ENCODE data around the gene HTATIP2. TPM values are rescaled to one million over a fixed set of nuclear protein-coding genes. Genes with fewer than 3 reads are reported as not detected.
"Not testable (repeated sequence)": the region's sequence is repeated elsewhere in the genome, so short reads cannot be mapped to it uniquely, and the experiment has no call there.

The HTATIP2 gene
- total RNA-seq, 1 experiment from 2014 or later, result 48.3 TPM

DNA sequence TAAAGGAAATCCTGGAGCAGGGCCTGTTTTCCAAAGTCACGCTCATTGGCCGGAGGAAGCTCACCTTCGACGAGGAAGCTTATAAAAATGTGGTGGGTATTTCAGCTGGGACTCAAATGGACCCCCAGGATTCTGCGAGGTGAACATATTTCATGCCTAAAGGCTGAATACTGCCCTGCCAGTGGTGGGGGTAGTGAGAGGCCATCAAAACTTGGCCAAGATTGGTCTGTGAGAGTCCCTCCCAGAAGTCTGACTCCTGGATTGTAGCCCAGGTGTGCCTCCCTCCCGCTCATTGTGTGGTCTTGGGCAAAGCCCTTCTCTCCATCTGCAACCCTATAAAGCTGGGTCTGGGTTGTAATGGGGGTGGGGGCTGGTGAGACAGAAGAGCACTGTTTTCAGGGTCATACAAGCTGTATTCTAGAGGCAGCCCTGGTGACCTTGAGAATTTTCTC, 853 bp downstream of the HTATIP2 start:
- 0 out of 2 replicates have a peak, but pooled peaks cover 5% of the 10 kb centered on the region for H3K36me3 ChIP-seq (ENCODE audit: low read depth, low read length)
- peaks cover 11% of the 10 kb centered on the region for H3F3A ChIP-seq (ENCODE audit: low read length, unreplicated experiment)
- peak overlapping the region; percentile 81 for H3K4me2 ChIP-seq (ENCODE audit: low read length)
- peak overlapping the region; percentile 74 for H2AFZ ChIP-seq (ENCODE audit: low read length)
- peak overlapping the region; percentile 89 for H3K27ac ChIP-seq (ENCODE audit: low read length)
- peak; percentile 7 for ATAC-seq
- peak; percentile 31 for DNase-seq
- H4K20me1 ChIP-seq (ENCODE audit: low read length), result no peaks in the 10 kb centered on the region
- POLR2A ChIA-PET (ENCODE audit: unreplicated experiment), result no interaction called here
- peaks cover 36% of the 10 kb centered on the region for H3K79me2 ChIP-seq (ENCODE audit: low read length)
- intact Hi-C loops (cut with micrococcal nuclease), result loop anchor here (5.0 kb wide), 1 partner anchor 807 kb away; no protein-coding TSS in a partner anchor
- H3K9me2 ChIP-seq (replicated peaks; ENCODE audit: low read length), result no peaks in the 10 kb centered on the region
- H3K9me3 ChIP-seq (ENCODE audit: low read length), result no peaks in the 10 kb centered on the region
- TF ChIP-seq EZH2phosphoT487 (IDR thresholded peaks at IDR 0.05; ENCODE audit: borderline replicate concordance, low read length), result no peak
- CTCF ChIA-PET, result no interaction called here
- TSS peak; percentile 64 for BruUV-seq (replicated peaks)
- peak overlapping the region; percentile 97 for H3K9ac ChIP-seq (ENCODE audit: low read length)
- peak overlapping the region; percentile 67 for H3K4me3 ChIP-seq (ENCODE audit: low read length)
- no peaks in the 10 kb centered on the region for H3K27me3 ChIP-seq (ENCODE audit: low read length)
- peaks cover 60% of the 10 kb centered on the region for H3K4me1 ChIP-seq (ENCODE audit: insufficient read depth, low read length)

DNA sequence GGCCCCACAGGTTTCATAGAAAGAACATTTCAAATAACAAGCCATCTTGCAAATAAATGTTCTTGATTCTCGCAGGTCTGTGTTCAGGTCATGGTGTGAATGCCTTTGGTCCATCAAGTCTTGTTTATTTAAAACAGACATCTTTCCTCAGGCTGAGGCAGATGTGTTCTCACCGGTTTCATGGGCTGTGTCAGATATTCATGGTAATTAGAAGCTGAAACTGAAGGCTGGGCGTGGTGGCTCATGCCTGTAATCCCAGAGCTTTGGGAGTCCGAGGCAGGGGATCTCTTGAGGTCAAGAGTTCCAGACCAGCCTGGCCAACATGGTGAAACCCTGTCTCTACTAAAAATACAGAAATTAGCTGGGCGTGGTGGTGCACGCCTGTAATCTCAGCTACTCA, 2.0 kb downstream of the HTATIP2 start:
- H3K9ac ChIP-seq (ENCODE audit: low read length); H3K4me3 ChIP-seq (ENCODE audit: low read length); H3K27me3 ChIP-seq (ENCODE audit: low read length); BruUV-seq (replicated peaks); H2AFZ ChIP-seq (ENCODE audit: low read length); ATAC-seq; intact Hi-C loops (cut with micrococcal nuclease); CTCF ChIA-PET; DNase-seq; H3K9me3 ChIP-seq (ENCODE audit: low read length); H4K20me1 ChIP-seq (ENCODE audit: low read length); H3K9me2 ChIP-seq (replicated peaks; ENCODE audit: low read length); POLR2A ChIA-PET (ENCODE audit: unreplicated experiment); H3K36me3 ChIP-seq (ENCODE audit: low read depth, low read length): not testable (repeated sequence)
- Histone ChIP-seq H3F3A (ENCODE audit: low read length, unreplicated experiment) (peaks cover 11% of the 10 kb centered on the region), H3K79me2 (ENCODE audit: low read length) (peaks cover 44% of the 10 kb centered on the region), H3K27ac (ENCODE audit: low read length) (peak overlapping the region; percentile 89), H3K4me2 (ENCODE audit: low read length) (peak overlapping the region; percentile 81; the same call in 1 of the 2 replicates), H3K4me1 (ENCODE audit: insufficient read depth, low read length) (peaks cover 65% of the 10 kb centered on the region)

DNA sequence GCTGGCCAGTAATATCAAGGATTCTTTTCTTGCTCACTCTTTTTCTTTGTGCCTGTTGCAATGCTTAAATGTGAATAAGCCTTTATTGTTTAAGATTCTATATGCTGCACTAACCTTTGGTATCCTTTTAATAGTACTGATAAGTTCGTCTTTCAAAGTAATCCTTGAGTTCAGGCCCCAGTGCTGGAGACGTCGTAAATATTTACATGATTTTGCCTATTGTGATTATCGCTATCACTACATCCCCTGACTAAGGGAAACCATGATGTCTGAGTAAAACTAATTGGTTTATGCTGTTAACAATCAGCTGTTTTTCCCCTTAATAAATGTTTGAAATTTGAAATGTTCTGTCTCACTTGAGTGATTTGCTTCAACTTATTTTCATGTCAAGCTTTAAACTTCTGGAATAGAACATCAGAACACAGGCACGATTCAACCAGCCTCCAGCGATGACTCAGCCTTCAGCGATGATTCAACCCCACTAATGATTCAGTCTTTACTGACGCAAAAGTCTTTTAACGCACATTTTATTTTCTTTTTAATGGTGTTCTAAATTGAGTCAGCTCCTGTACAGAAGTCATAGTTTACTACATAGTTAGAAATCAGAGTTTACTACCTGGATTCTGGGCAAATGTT, 3.9 kb downstream of the HTATIP2 start:
- POLR2A ChIA-PET (ENCODE audit: unreplicated experiment), result interaction anchor here (0.5 kb wide), 1 partner anchor 21 kb away, joined by 4 read pairs; no protein-coding TSS in a partner anchor
- BruUV-seq (replicated peaks), result TSS peak; percentile 78
- ATAC-seq, result peak; percentile 58

More for the DNA sequence above, 3.9 kb downstream of the HTATIP2 start:
- Histone ChIP-seq H2AFZ (ENCODE audit: low read length) (peak overlapping the region; percentile 14; the same call in 1 of the 2 replicates), H3K27me3 (ENCODE audit: low read length) (no peaks in the 10 kb centered on the region), H3K4me3 (ENCODE audit: low read length) (peak overlapping the region; percentile 49), H3K9me3 (ENCODE audit: low read length) (no peaks in the 10 kb centered on the region), H3K9me2 (replicated peaks; ENCODE audit: low read length) (no peaks in the 10 kb centered on the region), H3K4me1 (ENCODE audit: insufficient read depth, low read length) (peaks cover 63% of the 10 kb centered on the region), H4K20me1 (ENCODE audit: low read length) (no peaks in the 10 kb centered on the region), H3K9ac (ENCODE audit: low read length) (peak overlapping the region; percentile 88), H3K79me2 (ENCODE audit: low read length) (peaks cover 44% of the 10 kb centered on the region), H3F3A (ENCODE audit: low read length, unreplicated experiment) (peaks cover 11% of the 10 kb centered on the region), H3K27ac (ENCODE audit: low read length) (peak overlapping the region; percentile 98), H3K36me3 (ENCODE audit: low read depth, low read length) (0 out of 2 replicates have a peak, but pooled peaks cover 5% of the 10 kb centered on the region), H3K4me2 (ENCODE audit: low read length) (peak overlapping the region; percentile 73)
- intact Hi-C loops (cut with micrococcal nuclease), result loop anchor here (1.0 kb wide), 1 partner anchor 20 kb away; the partner anchor contains the start of gene PRMT3
- TF ChIP-seq EZH2phosphoT487 (IDR thresholded peaks at IDR 0.05; ENCODE audit: borderline replicate concordance, low read length), result no peak
- no peak for TF ChIP-seq EZH2 (IDR thresholded peaks at IDR 0.05; ENCODE audit: low read length, unreplicated experiment)
- TF ChIP-seq, protein P1, sequence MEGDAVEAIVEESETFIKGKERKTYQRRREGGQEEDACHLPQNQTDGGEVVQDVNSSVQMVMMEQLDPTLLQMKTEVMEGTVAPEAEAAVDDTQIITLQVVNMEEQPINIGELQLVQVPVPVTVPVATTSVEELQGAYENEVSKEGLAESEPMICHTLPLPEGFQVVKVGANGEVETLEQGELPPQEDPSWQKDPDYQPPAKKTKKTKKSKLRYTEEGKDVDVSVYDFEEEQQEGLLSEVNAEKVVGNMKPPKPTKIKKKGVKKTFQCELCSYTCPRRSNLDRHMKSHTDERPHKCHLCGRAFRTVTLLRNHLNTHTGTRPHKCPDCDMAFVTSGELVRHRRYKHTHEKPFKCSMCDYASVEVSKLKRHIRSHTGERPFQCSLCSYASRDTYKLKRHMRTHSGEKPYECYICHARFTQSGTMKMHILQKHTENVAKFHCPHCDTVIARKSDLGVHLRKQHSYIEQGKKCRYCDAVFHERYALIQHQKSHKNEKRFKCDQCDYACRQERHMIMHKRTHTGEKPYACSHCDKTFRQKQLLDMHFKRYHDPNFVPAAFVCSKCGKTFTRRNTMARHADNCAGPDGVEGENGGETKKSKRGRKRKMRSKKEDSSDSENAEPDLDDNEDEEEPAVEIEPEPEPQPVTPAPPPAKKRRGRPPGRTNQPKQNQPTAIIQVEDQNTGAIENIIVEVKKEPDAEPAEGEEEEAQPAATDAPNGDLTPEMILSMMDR (conservative IDR thresholded peaks at IDR 0.05; ENCODE audit: low read depth, low read length), result no peak
- CTCF ChIA-PET, result interaction anchor here (0.5 to 0.6 kb wide), 4 partner anchors 14 to 464 kb away, joined by 3 to 4 read pairs (median 4); no protein-coding TSS in a partner anchor
- DNase-seq, result peak; percentile 93
